Parathyroid adenoma (tissue), 2 donors: ENCODE measurements around the gene XYLB.

Experiments used
- H2AFZ ChIP-seq: fragments of 300-600 bp; sonication (generic); one replicate; pipeline ENCODE4 v1.7.0; 2017; ENCODE audit warnings: antibody characterized with exemption, mild to moderate bottlenecking
- H3K27ac ChIP-seq: fragments of 300-600 bp; sonication (generic); one replicate; pipeline ENCODE4 v1.7.0; 2017
- H3K27me3 ChIP-seq: fragments of 300-600 bp; sonication (generic); one replicate; pipeline ENCODE4 v1.7.0; 2017; ENCODE audit warnings: low read length; ENCODE audit not compliant: control insufficient read depth, insufficient read depth
- H3K36me3 ChIP-seq: fragments of 300-600 bp; sonication (generic); one replicate; pipeline ENCODE4 v1.7.0; 2017; ENCODE audit warnings: low read length; ENCODE audit not compliant: control insufficient read depth, insufficient read depth
- H3K4me1 ChIP-seq: fragments of 300-600 bp; sonication (generic); one replicate; pipeline ENCODE4 v1.7.0; 2017; ENCODE audit warnings: control low read depth
- H3K4me2 ChIP-seq: fragments of 300-600 bp; sonication (generic); one replicate; pipeline ENCODE4 v1.7.0; 2017; ENCODE audit warnings: low read length
- H3K4me3 ChIP-seq: fragments of 300-600 bp; sonication (generic); one replicate; pipeline ENCODE4 v1.7.0; 2017; ENCODE audit warnings: low read depth, low read length
- H3K79me2 ChIP-seq: fragments of 300-600 bp; sonication (generic); one replicate; pipeline ENCODE4 v1.7.0; 2017; ENCODE audit warnings: control low read depth
- H3K9ac ChIP-seq: fragments of 300-600 bp; sonication (generic); one replicate; pipeline ENCODE4 v1.7.0; 2017; ENCODE audit warnings: mild to moderate bottlenecking
- H3K9me3 ChIP-seq: fragments of 300-600 bp; sonication (generic); one replicate; pipeline ENCODE4 v1.7.0; 2017; ENCODE audit warnings: low read length; ENCODE audit not compliant: control insufficient read depth
- CTCF ChIP-seq: fragments of 300-600 bp; sonication (generic); IDR thresholded peaks from one replicate; pipeline ENCODE4 v1.7.0; 2017; ENCODE audit warnings: antibody characterized with exemption, mild to moderate bottlenecking
- donor health status: primary hyperparathyroidism.

Gene XYLB

GRCh38 chr3:38313263-38313662 is 33.3 kb upstream of the XYLB start:
- no peaks in the 10 kb centered on the region for H3K36me3 ChIP-seq
- H3K4me1 ChIP-seq = no peaks in the 10 kb centered on the region
- no peak overlapping the region for H3K27ac ChIP-seq
- H3K4me3 ChIP-seq = no peak overlapping the region
- H3K27me3 ChIP-seq = no peaks in the 10 kb centered on the region
- H3K9me3 ChIP-seq = no peaks in the 10 kb centered on the region
- no peak overlapping the region for H3K4me2 ChIP-seq
- H3K9ac ChIP-seq = no peak overlapping the region
- no peaks in the 10 kb centered on the region for H3K79me2 ChIP-seq
- TF ChIP-seq CTCF = no peak
- no peak overlapping the region for H2AFZ ChIP-seq

GRCh38 chr3:38313695-38314094 is 32.9 kb upstream of the XYLB start:
- Histone ChIP-seq H3K4me3 (no peak overlapping the region), H3K9ac (no peak overlapping the region), H3K4me2 (no peak overlapping the region), H2AFZ (no peak overlapping the region), H3K9me3 (no peaks in the 10 kb centered on the region), H3K27me3 (no peaks in the 10 kb centered on the region), H3K27ac (no peak overlapping the region), H3K4me1 (no peaks in the 10 kb centered on the region), H3K36me3 (no peaks in the 10 kb centered on the region), H3K79me2 (no peaks in the 10 kb centered on the region)
- TF ChIP-seq CTCF = no peak

DNA sequence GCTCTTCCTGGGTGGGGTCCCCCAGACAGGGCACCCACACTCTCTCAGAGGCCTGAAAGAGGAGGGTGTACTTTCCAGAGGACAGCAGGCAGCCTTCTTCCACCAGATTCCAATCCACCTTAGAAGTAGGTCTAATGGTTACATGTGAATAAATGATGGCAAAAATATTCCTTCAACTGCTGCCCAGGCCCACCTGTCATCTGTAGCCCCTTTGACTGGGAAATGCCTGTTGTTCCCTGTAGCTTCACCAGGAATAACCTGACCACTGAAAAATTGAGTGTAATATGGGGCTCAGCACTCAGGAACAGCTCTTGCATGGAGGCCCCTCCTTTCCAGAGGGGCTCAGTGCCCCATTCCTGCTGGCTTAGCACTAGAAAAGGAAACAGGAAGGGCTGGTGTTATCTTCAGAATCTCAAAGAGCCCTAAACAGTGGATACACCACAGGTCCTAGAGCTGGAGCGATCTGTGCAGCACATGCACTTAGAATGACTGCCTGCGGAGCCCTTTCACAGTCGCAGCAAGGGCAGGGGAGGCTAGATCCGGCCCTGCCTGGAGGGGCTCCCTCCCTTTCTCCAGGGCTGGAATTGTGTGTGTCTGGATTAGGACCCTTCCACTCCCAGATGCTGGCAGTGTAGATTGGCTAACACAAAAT is 32.3 kb upstream of the XYLB start:
- H2AFZ ChIP-seq = no peak overlapping the region
- no peak overlapping the region for H3K27ac ChIP-seq
- TF ChIP-seq CTCF = no peak
- H3K9ac ChIP-seq = no peak overlapping the region
- no peaks in the 10 kb centered on the region for H3K36me3 ChIP-seq
- H3K27me3 ChIP-seq = no peaks in the 10 kb centered on the region
- no peak overlapping the region for H3K4me2 ChIP-seq
- H3K4me3 ChIP-seq = no peak overlapping the region
- no peaks in the 10 kb centered on the region for H3K9me3 ChIP-seq
- no peaks in the 10 kb centered on the region for H3K79me2 ChIP-seq
- no peaks in the 10 kb centered on the region for H3K4me1 ChIP-seq

- H3K9me3 ChIP-seq = no peaks in the 10 kb centered on the region
- no peak overlapping the region for H3K9ac ChIP-seq
- H2AFZ ChIP-seq = no peak overlapping the region
- H3K4me3 ChIP-seq = no peak overlapping the region
- no peak overlapping the region for H3K4me2 ChIP-seq
- H3K4me1 ChIP-seq = no peaks in the 10 kb centered on the region
- no peaks in the 10 kb centered on the region for H3K36me3 ChIP-seq
- no peak for TF ChIP-seq CTCF
- no peaks in the 10 kb centered on the region for H3K79me2 ChIP-seq
- no peaks in the 10 kb centered on the region for H3K27me3 ChIP-seq
- H3K27ac ChIP-seq = no peak overlapping the region
Observed at GRCh38 chr3:38314764-38315487, 31.7 kb upstream of the XYLB start.
